RWPE2 (cell line): Measurements from ENCODE around the gene PDPK1.
"Not testable (repeated sequence)": the region's sequence is repeated elsewhere in the genome, so short reads cannot be mapped to it uniquely, and the experiment has no call there.

ENCODE experiments used
- ATAC-seq: fragments of 200-7000 bp; cut with Tn5 transposase; 3 replicates; pipeline ENCODE4 v1.9.1; 2021; ENCODE audit warnings: low read depth
- DNase-seq: peaks from one replicate; pipeline ENCODE4 v3.0.0-alpha.2; 2020; ENCODE audit warnings: low spot score
- H3K27ac ChIP-seq: fragments of 450-650 bp; 2 replicates; pipeline ENCODE4 v1.5.1; 2017; ENCODE audit warnings: mild to moderate bottlenecking; ENCODE audit not compliant: poor library complexity, severe bottlenecking
- H3K27me3 ChIP-seq: fragments of 250-450 bp; sonication (Bioruptor Pico); 2 replicates; pipeline ENCODE4 v1.5.1; 2021; ENCODE audit warnings: mild to moderate bottlenecking, moderate library complexity; ENCODE audit not compliant: insufficient read depth, poor library complexity, severe bottlenecking
- H3K36me3 ChIP-seq: fragments of 250-450 bp; sonication (Bioruptor Pico); 2 replicates; pipeline ENCODE4 v1.5.1; 2020; ENCODE audit warnings: low read depth, mild to moderate bottlenecking, moderate library complexity
- H3K4me1 ChIP-seq: fragments of 250-450 bp; sonication (Bioruptor Pico); 2 replicates; pipeline ENCODE4 v1.5.1; 2021; ENCODE audit warnings: mild to moderate bottlenecking, moderate library complexity; ENCODE audit not compliant: insufficient read depth, poor library complexity, severe bottlenecking
- H3K4me3 ChIP-seq: fragments of 250-450 bp; sonication (Bioruptor Pico); 2 replicates; pipeline ENCODE4 v1.5.1; 2021; ENCODE audit warnings: mild to moderate bottlenecking, moderate library complexity; ENCODE audit not compliant: severe bottlenecking
- H3K9me3 ChIP-seq: fragments of 250-450 bp; sonication (Bioruptor Pico); 2 replicates; pipeline ENCODE4 v1.5.1; 2021; ENCODE audit warnings: mild to moderate bottlenecking, moderate library complexity; ENCODE audit not compliant: severe bottlenecking
- TF ChIP-seq, protein P1 (sequence below): fragments of 450-650 bp; IDR thresholded peaks from one replicate; pipeline ENCODE4 v1.5.1; 2017; ENCODE audit warnings: mild to moderate bottlenecking, moderate library complexity; ENCODE audit not compliant: poor library complexity, severe bottlenecking

PDPK1 gene

DNA sequence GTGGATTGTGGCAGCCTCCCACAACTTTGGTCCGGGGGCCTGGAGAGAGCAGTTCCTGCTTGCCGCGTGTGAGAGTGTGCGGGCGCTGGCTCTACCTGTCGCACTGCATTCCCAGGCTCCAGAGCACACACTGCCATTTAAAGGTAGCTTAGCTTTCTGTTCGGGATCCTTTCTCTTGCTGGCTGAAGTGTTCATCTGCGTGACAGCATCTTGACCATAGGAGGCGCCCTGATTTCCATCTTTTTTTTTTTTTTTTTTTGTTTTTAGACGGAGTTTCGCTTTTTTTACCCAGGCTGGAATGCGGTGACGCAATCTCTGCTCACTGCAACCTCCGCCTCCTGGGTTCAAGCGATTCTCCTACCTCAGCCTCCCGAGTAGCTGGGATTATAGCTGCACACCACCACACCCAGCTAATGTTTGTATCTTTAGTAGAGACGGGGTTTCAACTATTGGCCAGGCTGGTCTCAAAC is 13.6 kb downstream of the PDPK1 start:
- H3K27me3 ChIP-seq, H3K4me1 ChIP-seq, H3K9me3 ChIP-seq, DNase-seq, H3K4me3 ChIP-seq, ATAC-seq, H3K36me3 ChIP-seq, H3K27ac ChIP-seq: not testable (repeated sequence)
- TF ChIP-seq, protein P1, sequence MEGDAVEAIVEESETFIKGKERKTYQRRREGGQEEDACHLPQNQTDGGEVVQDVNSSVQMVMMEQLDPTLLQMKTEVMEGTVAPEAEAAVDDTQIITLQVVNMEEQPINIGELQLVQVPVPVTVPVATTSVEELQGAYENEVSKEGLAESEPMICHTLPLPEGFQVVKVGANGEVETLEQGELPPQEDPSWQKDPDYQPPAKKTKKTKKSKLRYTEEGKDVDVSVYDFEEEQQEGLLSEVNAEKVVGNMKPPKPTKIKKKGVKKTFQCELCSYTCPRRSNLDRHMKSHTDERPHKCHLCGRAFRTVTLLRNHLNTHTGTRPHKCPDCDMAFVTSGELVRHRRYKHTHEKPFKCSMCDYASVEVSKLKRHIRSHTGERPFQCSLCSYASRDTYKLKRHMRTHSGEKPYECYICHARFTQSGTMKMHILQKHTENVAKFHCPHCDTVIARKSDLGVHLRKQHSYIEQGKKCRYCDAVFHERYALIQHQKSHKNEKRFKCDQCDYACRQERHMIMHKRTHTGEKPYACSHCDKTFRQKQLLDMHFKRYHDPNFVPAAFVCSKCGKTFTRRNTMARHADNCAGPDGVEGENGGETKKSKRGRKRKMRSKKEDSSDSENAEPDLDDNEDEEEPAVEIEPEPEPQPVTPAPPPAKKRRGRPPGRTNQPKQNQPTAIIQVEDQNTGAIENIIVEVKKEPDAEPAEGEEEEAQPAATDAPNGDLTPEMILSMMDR: peak; percentile 10

DNA sequence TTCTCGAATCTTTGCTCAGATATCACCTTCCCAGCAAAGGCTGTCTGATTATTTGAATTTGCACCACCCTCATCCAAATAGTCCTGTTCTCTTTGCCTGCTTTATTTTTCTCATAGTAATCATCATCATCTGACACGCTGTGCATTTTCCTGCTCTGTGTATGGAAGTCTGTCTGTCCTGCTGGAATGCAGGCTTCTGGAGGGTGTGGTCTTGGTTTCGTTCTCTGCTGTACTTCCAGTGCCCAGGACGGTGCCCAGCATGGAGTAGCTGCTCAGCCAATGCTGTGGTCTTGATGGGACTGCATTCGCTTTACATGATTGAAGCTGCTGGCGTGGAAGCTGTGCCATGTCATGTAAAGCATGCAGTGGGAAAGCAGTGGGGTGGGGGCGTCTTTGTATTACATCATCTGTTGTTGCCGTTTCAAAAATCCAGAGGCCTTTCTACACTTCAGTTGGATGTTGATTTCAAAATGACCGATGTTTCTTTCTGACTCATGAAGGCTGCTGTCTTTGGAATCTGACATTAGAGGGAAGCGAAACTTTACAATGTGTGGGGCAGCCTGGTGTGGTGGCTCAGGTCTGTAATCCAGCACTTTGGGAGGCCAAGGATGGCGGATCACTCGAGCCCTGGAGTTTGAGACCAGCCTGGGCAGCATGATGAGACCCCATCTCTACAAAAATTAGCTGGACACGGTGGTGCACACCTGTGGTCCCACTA is 17.0 kb downstream of the PDPK1 start:
- not testable (repeated sequence) for H3K27me3 ChIP-seq, H3K27ac ChIP-seq, ATAC-seq, H3K9me3 ChIP-seq, H3K4me1 ChIP-seq, H3K4me3 ChIP-seq, DNase-seq, H3K36me3 ChIP-seq

DNA sequence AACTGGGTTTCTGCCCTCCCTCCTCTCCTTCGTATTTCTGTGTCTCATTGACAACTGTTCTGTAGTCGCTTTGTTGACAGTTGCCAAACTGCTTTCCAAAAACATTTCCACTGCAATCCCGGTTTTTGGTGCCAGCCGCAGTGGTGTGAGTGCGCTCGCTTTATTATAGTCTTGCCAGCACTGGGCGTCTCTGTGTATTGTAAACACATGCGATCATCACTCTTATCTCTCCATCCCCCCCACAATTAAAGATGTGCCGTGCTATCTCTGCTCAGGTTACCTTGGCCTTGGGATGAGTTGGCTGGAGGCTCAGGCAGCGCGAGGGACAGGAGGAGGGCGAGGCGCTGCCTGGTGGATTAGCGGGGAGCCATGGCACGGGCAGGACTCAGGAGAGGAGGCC is 19.3 kb downstream of the PDPK1 start:
- DNase-seq, ATAC-seq: not testable (repeated sequence)

DNA sequence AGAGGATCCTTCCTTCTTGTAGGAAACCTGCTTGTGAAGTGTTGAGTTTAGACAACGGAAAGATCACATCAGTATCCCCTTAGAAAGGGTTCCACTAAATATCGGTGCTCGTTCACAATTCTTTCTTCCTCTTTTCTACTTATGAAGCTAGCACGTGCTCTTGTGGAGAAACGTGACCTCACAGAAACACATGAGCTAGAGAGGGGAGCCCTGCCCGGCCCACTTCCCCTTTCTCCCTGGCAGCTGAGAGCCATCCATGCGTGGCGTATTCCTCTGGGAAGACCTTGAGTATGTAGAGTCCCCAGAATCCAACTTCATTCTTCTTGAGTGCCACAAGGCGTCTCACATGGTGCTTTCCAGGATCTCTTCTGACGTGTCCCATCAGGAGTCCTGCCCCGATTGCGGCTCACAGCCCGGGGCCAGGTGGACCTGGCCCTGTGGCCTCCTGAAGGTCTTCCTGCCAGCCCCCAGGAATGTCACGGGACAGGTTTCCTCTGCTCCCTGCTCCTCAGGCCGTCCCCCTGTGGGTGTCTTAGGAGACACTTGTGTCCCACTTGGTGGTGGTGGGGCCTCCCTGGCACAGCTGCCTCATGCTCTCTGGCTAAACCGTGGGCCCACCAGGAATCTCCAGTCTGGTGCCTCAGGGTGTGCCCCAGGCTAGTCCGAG is 22.4 kb downstream of the PDPK1 start:
- not testable (repeated sequence) for H3K27me3 ChIP-seq, ATAC-seq, DNase-seq, H3K4me3 ChIP-seq, H3K36me3 ChIP-seq, H3K9me3 ChIP-seq, H3K4me1 ChIP-seq, H3K27ac ChIP-seq

More for the DNA sequence above, 19.3 kb downstream of the PDPK1 start:
- H3K27ac ChIP-seq, H3K4me3 ChIP-seq, H3K9me3 ChIP-seq, H3K4me1 ChIP-seq, H3K36me3 ChIP-seq, H3K27me3 ChIP-seq: not testable (repeated sequence)

DNA sequence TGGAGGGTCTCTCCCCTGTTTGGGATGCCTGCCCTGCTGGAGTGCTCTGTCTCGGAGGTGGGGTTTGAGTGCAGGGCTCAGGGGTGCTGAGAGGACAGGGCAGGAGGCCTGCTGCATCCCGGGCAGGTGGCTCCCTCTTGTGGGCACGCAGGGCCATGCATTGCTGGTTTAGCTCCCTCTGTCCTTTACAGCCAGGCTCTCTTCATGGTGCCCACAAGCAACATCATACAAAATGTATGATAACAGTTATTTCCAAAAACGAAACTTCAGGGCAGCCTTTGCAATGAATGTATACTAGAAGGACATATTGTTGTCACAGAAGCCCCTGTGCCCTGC is 22.9 kb downstream of the PDPK1 start:
- DNase-seq, H3K36me3 ChIP-seq, H3K9me3 ChIP-seq, H3K27me3 ChIP-seq, H3K4me1 ChIP-seq, H3K27ac ChIP-seq, H3K4me3 ChIP-seq: not testable (repeated sequence)
- peak; percentile 90 for ATAC-seq

DNA sequence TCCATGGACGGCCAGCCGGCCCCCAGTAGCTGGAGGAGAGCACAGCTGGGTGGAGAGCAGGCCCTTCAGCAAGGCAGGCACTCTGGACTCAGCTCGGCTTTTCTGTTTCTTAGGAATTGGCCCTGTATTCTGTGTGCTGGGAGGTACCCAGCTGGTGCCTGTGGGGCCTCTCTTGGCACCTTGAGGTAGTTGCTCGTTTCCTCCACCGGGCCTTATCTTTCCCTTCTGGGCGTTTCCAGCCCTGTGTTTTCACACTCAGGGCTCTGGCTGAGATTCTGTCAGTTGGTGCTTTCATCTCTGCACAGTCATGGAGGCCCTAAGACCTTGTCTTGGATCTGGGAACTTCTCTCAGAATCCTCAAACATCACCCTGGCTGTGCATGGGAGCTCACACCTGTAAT is 29.7 kb downstream of the PDPK1 start:
- H3K9me3 ChIP-seq, H3K27ac ChIP-seq, H3K4me3 ChIP-seq, H3K36me3 ChIP-seq, H3K27me3 ChIP-seq, H3K4me1 ChIP-seq, ATAC-seq, DNase-seq: not testable (repeated sequence)

DNA sequence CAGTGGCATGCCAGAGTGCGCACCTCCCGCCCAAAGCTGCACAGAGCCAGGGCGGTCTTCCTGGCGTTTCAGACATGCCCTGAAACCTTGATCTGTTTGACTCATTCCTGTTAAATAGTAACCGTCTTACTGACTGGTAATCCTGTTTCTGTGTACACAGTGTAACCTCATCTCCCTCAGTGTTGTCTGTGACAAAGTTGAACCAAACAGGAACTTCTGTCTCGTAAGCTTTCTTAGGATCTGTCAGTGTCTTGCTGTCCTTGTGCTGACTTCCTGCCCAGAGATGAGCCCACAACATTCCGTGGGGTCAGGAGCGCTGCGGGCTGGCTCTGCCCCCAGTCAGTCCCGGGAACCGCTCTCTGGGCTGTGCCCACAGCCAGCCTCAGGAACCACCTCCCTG is 30.8 kb downstream of the PDPK1 start:
- not testable (repeated sequence) for H3K4me3 ChIP-seq, DNase-seq, H3K4me1 ChIP-seq, H3K36me3 ChIP-seq, H3K27ac ChIP-seq, H3K9me3 ChIP-seq, H3K27me3 ChIP-seq
- peak; percentile 97 for ATAC-seq

DNA sequence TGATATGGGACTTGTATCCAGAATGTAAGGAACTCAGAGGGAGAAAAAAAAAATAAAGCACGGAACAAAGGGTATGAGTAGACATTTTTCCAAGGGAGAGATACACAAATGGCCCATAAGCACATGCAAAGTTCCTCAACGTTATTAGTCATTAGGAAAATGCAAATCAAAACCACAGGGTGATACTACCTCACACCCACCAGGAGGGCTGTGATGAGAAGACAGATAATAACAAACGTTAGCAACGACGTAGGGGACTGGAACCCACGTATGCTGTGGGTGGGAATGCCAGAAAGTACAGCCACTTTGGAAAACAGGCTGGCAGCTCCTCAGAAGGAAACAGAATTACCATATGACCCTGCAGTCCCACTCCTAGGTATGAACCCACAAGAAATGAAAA is 34.9 kb downstream of the PDPK1 start:
- not testable (repeated sequence) for H3K9me3 ChIP-seq, H3K4me3 ChIP-seq, H3K4me1 ChIP-seq, H3K27me3 ChIP-seq, H3K36me3 ChIP-seq, H3K27ac ChIP-seq, DNase-seq, ATAC-seq

DNA sequence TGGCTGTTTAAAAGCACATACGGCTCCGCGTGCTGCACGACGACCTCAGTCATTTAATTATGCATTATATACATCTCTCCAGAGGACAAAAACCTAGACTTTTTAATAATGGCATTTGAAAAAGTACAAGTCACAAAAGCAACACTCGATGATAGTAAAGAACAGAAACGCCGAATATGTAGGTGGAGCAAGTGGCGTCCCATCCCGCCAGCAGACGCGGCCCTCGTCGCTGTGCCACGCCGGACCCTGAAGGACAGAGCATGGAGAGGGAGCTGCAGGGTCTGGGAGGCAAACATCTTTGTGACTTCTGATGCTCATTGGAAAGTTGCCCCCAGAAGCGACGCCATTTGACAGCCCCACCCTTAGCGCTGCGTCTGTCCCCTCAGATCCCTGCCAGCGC is 38.0 kb downstream of the PDPK1 start:
- not testable (repeated sequence) for DNase-seq, H3K36me3 ChIP-seq, H3K9me3 ChIP-seq, H3K4me1 ChIP-seq, H3K27ac ChIP-seq, ATAC-seq, H3K27me3 ChIP-seq, H3K4me3 ChIP-seq

DNA sequence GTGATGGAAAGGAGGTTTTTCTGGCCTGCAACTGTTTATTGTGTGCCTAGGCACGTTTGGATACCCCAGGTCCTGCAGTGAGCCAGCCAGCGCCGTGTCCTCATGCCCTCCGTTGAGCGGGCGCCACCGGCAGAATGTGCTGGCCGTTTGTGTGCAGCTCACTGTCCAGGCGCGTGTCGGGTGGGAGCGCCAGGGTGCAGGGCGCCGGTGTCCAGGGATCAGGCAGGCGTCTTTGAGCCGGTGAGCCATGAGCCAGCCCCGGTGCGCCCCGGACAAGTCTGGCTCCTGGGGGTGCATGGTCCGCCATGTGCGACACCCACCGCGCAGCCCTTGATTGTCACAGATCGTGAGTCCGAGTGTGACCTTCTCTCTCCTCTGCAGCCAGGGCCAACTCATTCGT is 39.2 kb downstream of the PDPK1 start:
- not testable (repeated sequence) for ATAC-seq, H3K27ac ChIP-seq, H3K9me3 ChIP-seq, H3K27me3 ChIP-seq, H3K4me3 ChIP-seq, DNase-seq, H3K36me3 ChIP-seq, H3K4me1 ChIP-seq

DNA sequence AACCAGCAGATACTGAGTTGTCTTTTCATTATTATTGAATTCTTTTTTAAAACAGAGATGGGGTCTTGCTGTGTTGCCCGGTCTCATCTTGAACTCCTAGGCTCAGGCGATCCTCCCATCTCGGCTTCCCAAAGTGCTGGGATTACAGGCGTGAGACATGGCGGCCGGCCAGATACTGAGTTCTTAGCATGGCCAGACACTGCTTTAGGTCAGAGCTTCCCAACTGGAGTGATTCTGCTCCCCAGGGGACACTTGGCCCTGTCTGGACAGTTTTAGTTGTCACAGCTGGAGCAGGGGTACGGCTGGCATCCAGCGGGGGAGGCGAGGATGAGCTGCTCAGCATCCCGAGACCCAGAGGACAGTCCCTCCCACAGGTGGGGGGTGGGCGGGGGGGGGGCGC is 41.1 kb downstream of the PDPK1 start:
- H3K4me1 ChIP-seq, ATAC-seq, H3K27ac ChIP-seq, H3K4me3 ChIP-seq, H3K27me3 ChIP-seq, H3K9me3 ChIP-seq, DNase-seq, H3K36me3 ChIP-seq: not testable (repeated sequence)
